Muscle of back (tissue), 11 donors: ENCODE results near the gene C11orf98. TPM values are rescaled to one million over a fixed set of nuclear protein-coding genes. Genes with fewer than 3 reads are reported as not detected.
"Not testable (repeated sequence)": the region's sequence is repeated elsewhere in the genome, so short reads cannot be mapped to it uniquely, and the experiment has no call there.

Source experiments
- DNase-seq, 3 donors: peaks; one replicate each; pipeline versions ENCODE4 v3.0.0 to v3.0.0-alpha.2; 2013
- polyA plus RNA-seq, 10 donors: library from polyadenylated mRNA; unstranded; fragments of 120-200 nt; gene quantifications; one replicate each; pipeline ENCODE4 v1.2.1, GENCODE V29; 2013; ENCODE audit not compliant: insufficient read length in 10 of 10

The C11orf98 gene
- polyA plus RNA-seq, 10 donors: 30.0 to 44.8 (median 33.0) TPM

- DNase-seq: no peak
Observed at GRCh38 chr11:62656796-62657429, 8.1 kb downstream of the C11orf98 start.

GRCh38 chr11:62654297-62654696 is 10.7 kb downstream of the C11orf98 start:
- DNase-seq: no peak

GRCh38 chr11:62652161-62653006 is 12.6 kb downstream of the C11orf98 start:
- no peak for DNase-seq

DNA sequence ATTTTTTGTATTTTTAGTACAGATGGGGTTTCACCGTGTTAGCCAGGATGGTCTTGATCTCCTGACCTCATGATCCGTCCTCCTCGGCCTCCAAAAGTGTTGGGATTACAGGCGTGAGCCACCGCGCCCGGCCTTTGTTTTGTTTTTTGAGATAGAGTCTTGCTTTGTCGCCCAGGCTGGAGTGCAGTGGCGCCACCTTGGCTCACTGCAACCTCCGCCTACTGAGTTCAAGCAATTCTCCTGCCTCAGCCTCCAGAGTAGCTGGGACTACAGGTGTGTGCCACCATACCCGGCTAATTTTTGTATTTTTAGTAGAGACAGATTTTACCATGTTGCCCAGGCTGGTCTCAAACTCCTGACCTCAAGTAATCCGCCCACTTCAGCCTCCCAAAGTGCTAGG is 14.7 kb downstream of the C11orf98 start:
- DNase-seq: not testable (repeated sequence)

- no peak for DNase-seq
Observed at GRCh38 chr11:62649486-62649885, 15.5 kb downstream of the C11orf98 start.

GRCh38 chr11:62648967-62649364 is 16.0 kb downstream of the C11orf98 start:
- no peak for DNase-seq

DNA sequence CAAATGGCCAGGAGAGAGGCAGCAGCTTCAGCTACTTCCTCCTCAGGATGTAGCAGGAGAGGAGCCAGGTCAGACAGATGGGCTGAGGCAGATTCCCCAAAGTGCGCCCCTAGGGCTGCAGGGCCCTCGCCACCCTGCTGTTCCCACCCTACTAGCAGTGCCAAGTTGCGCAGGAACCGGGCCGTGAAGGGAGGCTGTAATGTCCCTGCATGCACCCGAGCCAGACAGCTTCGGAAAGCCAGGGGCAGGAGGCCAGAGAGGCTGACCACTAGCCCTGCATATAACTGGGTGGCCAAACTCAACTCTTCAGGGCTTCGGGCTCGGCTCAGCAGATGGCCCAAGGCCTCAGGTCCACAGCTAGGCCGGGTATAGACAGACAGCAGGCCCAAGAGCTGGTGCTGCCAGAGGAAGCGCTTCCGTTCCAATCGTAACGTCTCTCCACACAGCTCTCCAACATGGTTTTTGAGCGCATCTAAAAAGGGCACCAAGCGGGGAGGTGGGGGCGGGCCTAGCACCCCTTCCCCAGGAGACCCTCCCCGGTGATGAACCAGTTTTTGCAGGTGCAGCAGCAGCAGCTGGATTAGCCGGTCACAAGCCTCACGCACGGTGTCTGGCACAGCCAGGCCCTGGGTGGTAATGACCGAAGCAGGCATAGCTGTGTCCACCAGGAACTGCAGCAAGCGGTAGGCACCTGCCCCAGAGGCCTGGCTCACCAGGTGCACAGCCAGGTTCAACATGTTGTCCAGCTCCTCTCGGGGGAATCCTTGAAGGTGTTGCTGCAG is 16.6 kb downstream of the C11orf98 start:
- no peak for DNase-seq

DNA sequence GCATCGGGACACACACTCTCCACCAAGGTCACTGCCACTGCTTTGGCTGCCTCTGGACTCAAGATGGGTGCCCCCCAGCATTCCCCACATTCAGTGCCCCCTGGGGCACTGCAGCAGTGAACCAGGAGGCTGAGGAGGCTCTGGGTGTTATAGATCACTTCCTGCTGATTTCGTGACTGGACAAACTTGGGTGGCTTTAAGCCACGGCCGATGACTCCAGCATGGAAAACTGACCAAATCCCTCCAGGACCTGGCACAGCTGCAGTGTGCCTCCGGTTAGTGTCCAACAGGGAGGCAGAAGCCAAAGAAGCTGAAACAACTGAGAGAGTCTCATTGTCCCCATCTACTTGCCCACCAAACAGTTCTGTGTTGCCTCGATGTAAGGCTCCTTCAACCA is 17.4 kb downstream of the C11orf98 start:
- DNase-seq: no peak

DNA sequence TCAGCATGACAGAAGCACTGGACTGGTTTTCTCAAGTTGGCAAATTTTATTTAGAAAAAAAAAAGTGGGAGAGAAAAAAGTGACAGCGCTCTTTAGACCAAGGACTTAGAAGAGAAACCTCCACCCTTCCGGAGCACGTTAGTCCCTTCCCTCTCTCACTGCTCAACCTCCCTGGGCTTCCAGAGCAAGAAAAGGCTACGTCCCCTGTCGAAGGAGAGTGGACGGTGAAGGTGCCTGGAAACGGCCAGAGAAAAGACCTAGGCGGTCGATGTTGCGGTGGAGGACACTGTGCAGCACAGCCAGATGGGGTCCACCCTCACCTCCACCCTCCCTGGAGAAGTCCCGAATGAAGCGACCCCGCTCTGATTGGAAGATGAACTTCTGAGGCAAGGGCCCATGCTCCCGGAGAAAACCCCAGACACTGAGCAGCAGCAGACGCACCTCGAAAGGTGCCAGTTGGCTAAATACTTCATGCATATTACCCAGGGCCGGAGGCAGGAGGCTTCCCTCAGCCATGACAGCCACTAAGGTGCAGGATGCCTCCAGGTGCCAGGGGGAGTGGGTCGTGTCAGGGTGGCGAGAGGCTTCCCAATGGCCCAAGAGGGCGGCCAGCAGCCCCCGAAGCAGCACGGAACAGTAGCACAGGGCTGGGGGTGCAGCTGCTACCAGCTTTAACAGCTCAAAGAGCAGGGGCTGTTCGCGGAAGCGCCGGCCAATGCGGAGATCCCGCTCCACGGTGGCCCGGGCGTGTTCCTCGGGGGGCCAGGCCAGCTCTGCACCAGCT is 18.0 kb downstream of the C11orf98 start:
- DNase-seq: no peak

DNA sequence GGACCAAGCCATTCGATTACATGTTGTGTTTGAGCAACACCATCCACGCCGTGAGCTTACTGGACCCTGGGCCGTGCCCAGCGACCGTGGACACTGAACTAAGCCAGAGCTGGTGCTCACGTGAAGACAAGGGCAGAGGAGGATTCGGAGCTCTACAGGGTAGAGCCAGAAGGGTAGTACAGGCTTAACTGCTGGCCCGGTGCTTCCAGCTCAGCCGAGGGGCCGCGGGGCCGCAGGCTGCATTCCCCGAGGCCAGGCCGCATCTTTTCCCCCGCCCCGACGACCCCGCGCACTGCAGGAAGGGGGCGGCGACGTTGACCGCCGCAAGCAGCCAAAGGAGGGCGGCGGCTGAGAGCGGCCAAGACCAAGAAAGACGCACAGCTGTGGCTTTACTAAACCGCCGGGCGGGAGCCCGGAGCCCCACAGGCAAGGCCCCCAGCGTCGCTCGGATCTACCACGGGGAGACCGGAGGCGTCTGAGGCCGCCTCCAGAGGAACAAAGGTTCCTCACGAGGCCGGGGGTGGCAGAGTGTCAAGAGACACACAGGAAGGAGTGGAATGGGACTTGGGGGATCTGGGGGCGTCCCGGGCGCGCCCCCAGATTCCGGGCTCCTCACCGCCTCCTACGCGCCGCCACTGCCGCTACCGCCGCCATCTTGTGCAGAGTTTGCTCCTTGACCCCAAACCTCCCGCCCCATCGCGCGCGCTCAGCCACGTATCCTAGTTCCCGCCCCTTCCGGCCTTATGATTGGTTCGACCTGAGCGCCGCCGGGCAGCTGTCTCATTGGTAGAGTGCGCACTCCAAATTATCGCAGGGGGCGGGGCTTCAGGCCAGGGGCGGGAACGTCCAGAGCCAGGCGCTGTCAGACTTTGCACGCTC is 18.8 kb downstream of the C11orf98 start, which contains the start of gene GANAB:
Gene GANAB (minus strand): TSS at position 668 of the 879 bp plus-strand sequence. CDS start 14 bp downstream, at position 654.
- peak; percentile 98 to 99 (median 99) for DNase-seq

DNA sequence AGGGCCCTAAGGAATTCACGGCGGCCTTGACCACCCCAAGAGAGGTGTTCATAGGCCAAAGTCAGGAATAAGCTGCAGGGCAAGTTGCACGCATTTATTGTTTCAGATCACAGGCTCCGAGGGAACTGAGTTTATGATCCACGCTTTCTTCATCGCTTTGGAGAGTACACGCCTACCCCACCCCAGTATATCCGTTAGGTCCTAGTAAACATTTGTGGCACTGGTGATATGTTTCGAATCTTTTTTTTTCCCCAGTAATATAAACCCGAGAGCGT is 19.4 kb downstream of the C11orf98 start:
- no peak for DNase-seq

- DNase-seq: no peak
Observed at GRCh38 chr11:62644220-62644619, 20.8 kb downstream of the C11orf98 start.

DNA sequence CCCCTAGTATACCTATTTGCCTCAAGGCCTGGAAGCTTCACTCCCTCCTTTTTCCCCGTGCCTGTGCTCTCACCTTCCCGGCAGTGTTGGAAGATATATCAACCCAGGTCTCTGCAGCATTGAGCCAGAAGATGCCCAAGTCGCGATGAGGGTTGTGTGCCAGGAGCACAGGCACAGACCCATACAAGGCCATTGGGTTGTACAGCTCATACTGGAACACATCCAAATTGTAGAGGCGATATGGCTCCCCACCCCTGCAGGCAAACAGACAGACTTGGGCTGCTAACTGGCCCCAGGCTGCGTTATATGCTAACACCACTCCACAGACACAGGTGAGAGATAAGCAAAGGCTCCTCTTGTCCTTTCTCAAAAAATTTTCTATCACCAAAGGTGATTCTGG is 32.5 kb downstream of the C11orf98 start:
- DNase-seq: no peak

DNA sequence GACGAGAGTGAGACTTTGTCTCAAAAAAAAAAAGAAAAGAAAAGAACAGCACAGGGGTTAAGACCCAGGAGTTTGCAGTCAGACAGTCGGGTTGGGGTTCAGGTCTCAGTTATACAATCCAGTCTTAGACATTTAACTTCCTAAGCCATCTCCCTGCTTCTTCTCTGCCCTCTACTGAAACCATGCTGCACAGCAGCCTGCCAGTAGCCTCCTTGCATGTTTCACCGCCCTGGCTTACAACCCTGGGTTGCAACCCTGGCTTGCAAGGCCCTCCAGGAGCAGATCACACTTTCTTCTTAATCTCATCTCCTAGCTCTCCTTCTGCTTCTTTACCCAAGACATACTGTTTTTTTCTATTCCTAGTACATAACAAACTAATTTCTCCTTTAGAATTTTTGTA is 37.3 kb downstream of the C11orf98 start:
- no peak for DNase-seq

DNA sequence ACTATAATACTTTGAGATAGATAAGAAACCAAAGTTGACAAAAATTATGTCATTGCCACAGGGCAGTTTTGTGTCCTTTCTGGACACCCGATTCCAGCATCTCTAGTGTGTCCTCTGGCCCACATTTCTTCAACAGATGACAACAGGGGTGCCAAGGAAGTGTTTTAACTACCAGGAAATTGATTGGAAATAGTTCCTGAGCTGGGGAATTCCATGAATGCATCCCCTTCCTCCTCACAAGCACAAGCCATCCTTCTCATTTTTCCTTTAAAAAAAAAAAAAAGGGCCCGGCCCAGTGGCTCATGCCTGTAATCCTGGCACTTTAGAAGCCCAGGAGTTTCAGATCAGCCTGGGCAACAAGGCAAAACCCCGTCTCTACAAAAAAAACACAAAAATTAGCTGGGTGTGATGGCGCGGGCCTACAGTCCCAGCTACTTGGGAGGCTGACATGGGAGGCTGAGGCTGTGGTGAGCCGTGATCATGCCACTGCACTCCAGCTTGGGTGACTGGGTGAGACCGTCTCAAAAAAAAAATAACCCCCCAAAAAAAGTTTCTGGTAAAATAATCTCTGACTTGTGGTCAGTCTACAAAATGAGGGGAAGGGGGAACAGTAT is 42.4 kb downstream of the C11orf98 start:
- no peak for DNase-seq

DNA sequence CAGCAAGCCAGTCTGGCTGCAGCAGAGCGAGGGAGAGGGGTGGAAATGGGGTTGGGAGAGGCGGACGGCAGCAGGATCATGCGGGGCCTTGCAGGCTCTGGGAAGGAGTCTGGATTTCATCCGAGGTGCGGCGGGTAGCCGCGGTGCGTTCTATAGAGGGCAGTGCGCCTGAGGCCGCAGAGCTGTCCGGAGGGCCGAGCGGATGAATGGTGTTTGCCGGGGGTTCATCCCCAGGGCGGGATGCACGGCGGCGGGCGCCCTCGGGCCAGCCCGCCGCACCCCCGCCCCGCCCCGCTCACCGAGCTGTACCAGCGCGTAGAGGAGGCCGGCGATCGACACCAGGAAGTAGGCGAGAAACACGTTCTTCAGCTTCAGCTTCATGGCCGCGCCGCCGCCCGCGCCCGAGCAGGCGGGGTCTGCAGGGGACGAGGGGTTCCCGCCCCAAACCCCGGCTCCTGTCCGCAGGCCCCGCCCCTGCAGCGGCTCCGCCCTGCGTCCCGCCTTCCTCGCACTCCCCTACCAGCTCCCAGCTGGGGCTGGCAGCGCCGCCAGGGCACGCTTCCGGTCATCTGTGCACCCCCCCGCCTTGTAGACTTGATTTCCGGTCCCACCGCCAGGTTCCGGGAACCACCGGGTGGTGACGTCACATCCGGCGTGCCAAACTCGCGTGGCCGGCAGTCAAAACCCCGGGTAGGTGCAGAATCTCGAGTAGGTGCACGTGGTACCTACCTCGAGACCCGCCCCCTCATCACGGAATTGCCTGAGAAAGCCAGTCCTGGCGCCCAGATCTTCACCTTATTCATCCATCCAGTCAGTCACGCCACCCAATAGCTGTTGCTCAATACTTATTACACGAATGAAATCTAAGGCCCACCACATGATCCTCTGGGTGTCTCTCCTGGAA is 43.2 kb downstream of the C11orf98 start, which contains the start of gene B3GAT3:
Gene B3GAT3 (minus strand): TSS at position 420 of the 904 bp plus-strand sequence. CDS start 39 bp downstream, at position 381.
- DNase-seq: peak; percentile 94 to 98 (median 96)

- DNase-seq: no peak
Observed at GRCh38 chr11:62621027-62621566, 43.9 kb downstream of the C11orf98 start.

DNA sequence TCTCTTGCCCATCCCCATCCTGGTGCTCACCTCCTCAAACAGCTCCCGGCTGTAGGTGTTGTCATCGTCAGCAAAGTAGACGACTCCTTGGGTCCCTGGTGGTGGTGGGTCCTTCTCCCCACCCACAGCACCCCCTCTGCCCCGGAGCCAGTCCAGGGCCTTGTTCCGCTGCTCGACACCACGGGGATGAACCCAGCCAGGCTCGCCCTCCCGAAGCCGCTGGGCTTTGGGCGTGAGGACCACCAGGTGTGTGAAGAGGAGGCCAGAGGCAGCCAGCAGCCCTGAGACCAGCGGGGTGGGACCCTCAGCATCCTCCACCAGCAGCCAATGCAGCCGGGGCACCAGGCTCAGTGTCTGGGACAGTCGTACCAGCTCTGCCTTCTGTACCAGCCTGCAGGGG is 48.1 kb downstream of the C11orf98 start:
- not testable (repeated sequence) for DNase-seq

GRCh38 chr11:62615521-62615920 is 49.5 kb downstream of the C11orf98 start:
- DNase-seq: no peak
